H1 (cell line): Measurements from ENCODE around the gene LFNG. TPM values are rescaled to one million over a fixed set of nuclear protein-coding genes. Genes with fewer than 3 reads are reported as not detected.
A peak's percentile ranks its signal among the peaks of the same experiment; 100 is the strongest.

Source experiments
- CTCF ChIA-PET: fragments of 300-600 bp; sonication (Branson Sonifier 250); formaldehyde crosslinking; loops from one replicate; lab custom pipeline; 2021; ENCODE audit not compliant: partially characterized antibody; lab: Charles Lee
- POLR2A ChIA-PET: fragments of 300-600 bp; sonication (Branson Sonifier 250); formaldehyde crosslinking; loops from one replicate; lab custom pipeline; 2021; ENCODE audit warnings: inconsistent platforms; ENCODE audit not compliant: partially characterized antibody; lab: Charles Lee
- DNase-seq, 2 experiments: peaks; one replicate each; pipeline versions ENCODE4 v3.0.0 to v3.0.0-alpha.2; 2010 to 2022; ENCODE audit warnings: low spot score in 2 of 2, low read depth in 1 of 2, mixed read lengths in 1 of 2
- FAIRE-seq: peaks from 2 replicates; lab custom pipeline; 2011; peaks lifted over from hg19 to GRCh38; lab: Jason Lieb, UNC
- H2AFZ ChIP-seq: 2 replicates; pipeline ENCODE4 v1.8.1; 2012; ENCODE audit warnings: low read length, inconsistent platforms
- H2AK5ac ChIP-seq: 2 replicates; pipeline ENCODE4 v1.6.1; 2013; ENCODE audit warnings: low read depth, low read length
- H2BK120ac ChIP-seq: replicated peaks from 2 replicates; pipeline ENCODE3; 2013; ENCODE audit warnings: low read depth, low read length, inconsistent platforms
- H2BK12ac ChIP-seq: 2 replicates; pipeline ENCODE4 v1.6.1; 2013; ENCODE audit warnings: low read depth, low read length
- H2BK15ac ChIP-seq: 2 replicates; pipeline ENCODE4 v1.6.1; 2013; ENCODE audit warnings: low read length
- H2BK20ac ChIP-seq: 2 replicates; pipeline ENCODE4 v1.6.1; 2013; ENCODE audit warnings: low read length
- H2BK5ac ChIP-seq: 2 replicates; pipeline ENCODE4 v1.6.1; 2013; ENCODE audit warnings: low read depth, low read length
- H3K14ac ChIP-seq: 2 replicates; pipeline ENCODE4 v1.6.1; 2013; ENCODE audit warnings: inconsistent platforms; ENCODE audit not compliant: insufficient read length
- H3K18ac ChIP-seq: 2 replicates; pipeline ENCODE4 v1.6.1; 2013; ENCODE audit warnings: low read length; ENCODE audit errors: extremely low read depth
- H3K23ac ChIP-seq: 2 replicates; pipeline ENCODE4 v1.6.1; 2013; ENCODE audit warnings: inconsistent platforms; ENCODE audit not compliant: insufficient read length
- H3K23me2 ChIP-seq: 2 replicates; pipeline ENCODE4 v1.6.1; 2013; ENCODE audit warnings: low read depth, low read length
- H3K27ac ChIP-seq: 2 replicates; pipeline ENCODE4 v1.6.1; 2011; ENCODE audit warnings: low read depth, low read length, inconsistent platforms
- H3K27me3 ChIP-seq, 4 experiments: replicated peaks in 1 of 4; 1 replicate in 1 of 4; 2 replicates in 3 of 4; pipeline versions ENCODE4 v1.6.1 to v1.8.1; 2011 to 2013; ENCODE audit warnings: low read length in 3 of 4, mild to moderate bottlenecking in 3 of 4, inconsistent platforms in 2 of 4, mixed read lengths in 2 of 4, moderate library complexity in 1 of 4; ENCODE audit not compliant: control insufficient read depth in 3 of 4, insufficient read depth in 3 of 4; ENCODE audit errors: extremely low read depth in 1 of 4
- H3K36me3 ChIP-seq, 4 experiments: 2 replicates each; pipeline versions ENCODE4 v1.6.1 to v1.8.1; 2011 to 2013; ENCODE audit warnings: mild to moderate bottlenecking in 4 of 4, low read length in 3 of 4, moderate library complexity in 2 of 4, control low read depth in 1 of 4, inconsistent platforms in 1 of 4; ENCODE audit not compliant: insufficient read depth in 4 of 4, control insufficient read depth in 2 of 4
- H3K4ac ChIP-seq: replicated peaks from 2 replicates; pipeline ENCODE3; 2013; ENCODE audit warnings: low read length, low read depth, mixed read lengths, inconsistent platforms; ENCODE audit not compliant: insufficient read length
- H3K4me1 ChIP-seq, 4 experiments: replicated peaks in 1 of 4; 1 replicate in 1 of 4; 2 replicates in 3 of 4; pipeline versions ENCODE4 v1.6.1 to v1.8.1; 2011 to 2013; ENCODE audit warnings: low read length in 3 of 4, inconsistent platforms in 2 of 4, mixed read lengths in 1 of 4; ENCODE audit not compliant: insufficient read depth in 4 of 4, control insufficient read depth in 3 of 4
- H3K4me2 ChIP-seq, 2 experiments: 2 replicates each; pipeline versions ENCODE4 v1.6.1 to v1.8.1; 2011 to 2013; ENCODE audit warnings: low read depth in 2 of 2, low read length in 2 of 2, control low read depth in 1 of 2, inconsistent platforms in 1 of 2, mild to moderate bottlenecking in 1 of 2; ENCODE audit not compliant: insufficient read depth in 1 of 2
- H3K4me3 ChIP-seq, 4 experiments: fragments of 200-600, 300-600 bp in 1 of 4; sonication (generic), shearing (Covaris generic), sonication (Bioruptor Twin) in 1 of 4; 2 replicates each; pipeline versions ENCODE4 v1.5.1 to v1.8.1; 2011 to 2016; ENCODE audit warnings: low read length in 4 of 4, low read depth in 3 of 4, control low read depth in 2 of 4, inconsistent platforms in 2 of 4, mild to moderate bottlenecking in 2 of 4, mixed read lengths in 1 of 4, moderate library complexity in 1 of 4; ENCODE audit not compliant: insufficient read depth in 2 of 4; ENCODE audit errors: extremely low read depth in 1 of 4
- H3K56ac ChIP-seq: replicated peaks from 2 replicates; pipeline ENCODE3; 2013; ENCODE audit warnings: low read depth, mild to moderate bottlenecking, mixed read lengths, low read length, inconsistent platforms; ENCODE audit not compliant: insufficient read length
- H3K79me1 ChIP-seq: 2 replicates; pipeline ENCODE4 v1.6.1; 2013; ENCODE audit warnings: low read depth, low read length, control low read depth
- H3K79me2 ChIP-seq, 2 experiments: 2 replicates each; pipeline versions ENCODE4 v1.6.1 to v1.8.1; 2012 to 2013; ENCODE audit warnings: low read length in 2 of 2, mild to moderate bottlenecking in 2 of 2, inconsistent platforms in 1 of 2; ENCODE audit not compliant: insufficient read depth in 2 of 2, control insufficient read depth in 1 of 2
- H3K9ac ChIP-seq, 4 experiments: replicated peaks in 1 of 4; 1 replicate in 1 of 4; 2 replicates in 3 of 4; pipeline versions ENCODE4 v1.6.1 to v1.8.1; 2011 to 2013; ENCODE audit warnings: low read depth in 3 of 4, low read length in 3 of 4, control low read depth in 2 of 4, mild to moderate bottlenecking in 2 of 4, moderate library complexity in 2 of 4, inconsistent platforms in 1 of 4; ENCODE audit errors: extremely low read depth in 1 of 4
- H3K9me3 ChIP-seq, 2 experiments: 2 replicates each; pipeline versions ENCODE4 v1.6.1 to v1.8.1; 2012 to 2013; ENCODE audit warnings: mild to moderate bottlenecking in 2 of 2, moderate library complexity in 2 of 2, control low read depth in 1 of 2, inconsistent platforms in 1 of 2, low read depth in 1 of 2, low read length in 1 of 2, mixed read lengths in 1 of 2; ENCODE audit not compliant: insufficient read depth in 2 of 2
- H4K20me1 ChIP-seq, 2 experiments: replicated peaks in 1 of 2; 2 replicates each; pipeline versions ENCODE3 to v1.8.1; 2011 to 2013; ENCODE audit warnings: inconsistent platforms in 2 of 2, low read length in 2 of 2, mild to moderate bottlenecking in 1 of 2; ENCODE audit not compliant: insufficient read depth in 2 of 2, control insufficient read depth in 1 of 2
- H4K5ac ChIP-seq: 2 replicates; pipeline ENCODE4 v1.6.1; 2013; ENCODE audit warnings: low read length, low read depth, mixed read lengths, inconsistent platforms; ENCODE audit not compliant: insufficient read length
- H4K8ac ChIP-seq: 2 replicates; pipeline ENCODE4 v1.8.0; 2013; ENCODE audit warnings: mild to moderate bottlenecking, moderate library complexity, low read length, inconsistent platforms; ENCODE audit not compliant: insufficient read depth; ENCODE audit errors: extremely low read depth
- H4K91ac ChIP-seq: replicated peaks from 2 replicates; pipeline ENCODE3; 2013; ENCODE audit warnings: low read length, mixed read lengths, inconsistent platforms; ENCODE audit not compliant: insufficient read length
- CBX5 ChIP-seq: fragments of 300-800, 300-1000 bp; sonication (generic); IDR thresholded peaks from 2 replicates; pipeline ENCODE4 v1.7.1; 2016; ENCODE audit warnings: antibody characterized with exemption, low read length, low read depth
- CTBP2 ChIP-seq: IDR thresholded peaks from 2 replicates; pipeline ENCODE4 v1.7.0; 2011; ENCODE audit warnings: borderline replicate concordance, mild to moderate bottlenecking, moderate library complexity, mixed read lengths, low read length; ENCODE audit not compliant: insufficient read depth, insufficient read length
- HDAC2 ChIP-seq, 2 experiments: fragments of 300-600 bp in 1 of 2; sonication (generic) in 1 of 2; IDR thresholded peaks; 2 replicates each; pipeline ENCODE4 v1.6.1; 2011 to 2012; ENCODE audit warnings: low read depth in 2 of 2, low read length in 2 of 2, mild to moderate bottlenecking in 2 of 2, moderate library complexity in 2 of 2, borderline replicate concordance in 1 of 2, inconsistent platforms in 1 of 2
- KDM4A ChIP-seq: IDR thresholded peaks from one replicate; pipeline ENCODE4 v1.7.1; 2012; ENCODE audit warnings: low read depth, mild to moderate bottlenecking, moderate library complexity, low read length, inconsistent platforms; ENCODE audit not compliant: severe bottlenecking
- MAFK ChIP-seq: IDR thresholded peaks from 2 replicates; pipeline ENCODE4 v1.6.1; 2012; ENCODE audit warnings: low read depth, mild to moderate bottlenecking, improper control_type of control experiment, low read length
- POLR2A ChIP-seq, 2 experiments: IDR thresholded peaks; 1 replicate in 1 of 2; 2 replicates in 1 of 2; pipeline ENCODE4 v1.6.1; 2011; ENCODE audit warnings: low read depth in 2 of 2, low read length in 2 of 2, mild to moderate bottlenecking in 2 of 2; ENCODE audit errors: control extremely low read depth in 1 of 2
- RAD21 ChIP-seq, 2 experiments: IDR thresholded peaks in 1 of 2; conservative IDR thresholded peaks in 1 of 2; 2 replicates each; pipeline ENCODE4 v1.6.1; 2011; ENCODE audit warnings: low read depth in 2 of 2, low read length in 2 of 2, improper control_type of control experiment in 1 of 2, inconsistent platforms in 1 of 2, mild to moderate bottlenecking in 1 of 2, moderate library complexity in 1 of 2
- RBBP5 ChIP-seq: IDR thresholded peaks from 2 replicates; pipeline ENCODE4 v1.7.1; 2012; ENCODE audit warnings: low read depth, mild to moderate bottlenecking, inconsistent platforms, low read length, moderate library complexity, borderline replicate concordance
- RFX5 ChIP-seq: IDR thresholded peaks from 2 replicates; pipeline ENCODE4 v1.6.1; 2011; ENCODE audit warnings: low read depth, low read length, improper control_type of control experiment, borderline replicate concordance
- SIN3A ChIP-seq, 2 experiments: IDR thresholded peaks in 1 of 2; conservative IDR thresholded peaks in 1 of 2; 2 replicates each; pipeline ENCODE4 v1.6.1; 2011 to 2012; ENCODE audit warnings: low read length in 2 of 2, improper control_type of control experiment in 1 of 2, low read depth in 1 of 2, mild to moderate bottlenecking in 1 of 2
- SP2 ChIP-seq: IDR thresholded peaks from 2 replicates; pipeline ENCODE4 v1.6.1; 2012; ENCODE audit warnings: mild to moderate bottlenecking, low read length, inconsistent platforms
- TBP ChIP-seq: IDR thresholded peaks from 2 replicates; pipeline ENCODE4 v1.6.1; 2011; ENCODE audit warnings: low read depth, low read length, improper control_type of control experiment
- WGBS, 2 experiments: shearing (Covaris generic) in 1 of 2; methylation state at CpG; one replicate each; pipeline versions ENCODE4 v1.1.6 to v1.1.7; 2013 to 2015; ENCODE audit warnings: low lambda C conversion rate in 2 of 2, mixed read lengths in 2 of 2, inconsistent platforms in 1 of 2, low coverage in 1 of 2, missing lambda C conversion rate in 1 of 2; ENCODE audit not compliant: insufficient replicate concordance in 2 of 2, insufficient coverage in 1 of 2, insufficient read length in 1 of 2; ENCODE audit errors: extremely low coverage in 1 of 2, missing lambda C conversion rate in 1 of 2; 5-methylcytosine and 5-hydroxymethylcytosine counted together
- polyA plus RNA-seq, 7 experiments: library from polyadenylated mRNA; depleted of rRNA in 3 of 7; stranded (reverse) in 5 of 7; unstranded in 2 of 7; fragments of >200 nt in 5 of 7; fragments of 200-250 nt in 2 of 7; gene quantifications; 1 replicate in 5 of 7; 2 replicates in 1 of 7; 4 replicates in 1 of 7; pipeline versions ENCODE4 v1.2.1 to v1.2.3, GENCODE V29; 2011 to 2013; ENCODE audit warnings: missing spikeins in 2 of 7, mixed read lengths in 2 of 7
- total RNA-seq: library from RNA; stranded (reverse); fragmentation: NEBNext Ultra II Directional; extraction: Animal tissue kit (Norgen Biotek cat#: 25700); gene quantifications from 2 replicates; pipeline ENCODE4 v1.2.1, GENCODE V29; 2021

The LFNG gene
- total and polyA plus RNA-seq, 2 of the 8 experiments (the other 6 are each of a cell fraction or from before 2014, with no cell fraction given), result 31.6 to 35.6 TPM

- no peak overlapping the region for H2BK120ac ChIP-seq
- H4K91ac ChIP-seq, result peak overlapping the region; percentile 39
- peak overlapping the region; percentile 88; the same call in 1 of the 2 replicates for H2BK15ac ChIP-seq
- H4K5ac ChIP-seq, result no peak overlapping the region
- H3K4me1 ChIP-seq, result peaks cover 3 to 32% (median 23%) of the 10 kb centered on the region in 4 experiments
- peaks cover 8 to 10% of the 10 kb centered on the region in 2 experiments for H4K20me1 ChIP-seq
- peak overlapping the region; percentile 2; the same call in 1 of the 2 replicates for H2AK5ac ChIP-seq
- peak overlapping the region; percentile 48; the same call in 1 of the 2 replicates for H3K18ac ChIP-seq
- H4K8ac ChIP-seq, result no peak overlapping the region
- no peak overlapping the region for H2AFZ ChIP-seq
- no peak overlapping the region for H3K27ac ChIP-seq
- H2BK20ac ChIP-seq, result no peak overlapping the region; the same call in 1 of the 2 replicates
- no peaks in the 10 kb centered on the region for H3K36me3 ChIP-seq
- no peak overlapping the region for H3K56ac ChIP-seq
- no peak for FAIRE-seq
- H3K79me2 ChIP-seq, result peaks cover 0 to 10% of the 10 kb centered on the region in 2 experiments; a peak in 3 of 4 replicates
- peaks cover 27% of the 10 kb centered on the region for H3K23me2 ChIP-seq
- POLR2A ChIA-PET, result interaction anchor here (1.0 to 1.3 kb wide), 2 partner anchors 10 to 18 kb away, joined by 3 to 4 read pairs; no protein-coding TSS in a partner anchor
- H3K9ac ChIP-seq, result no peak overlapping the region
- no peaks in the 10 kb centered on the region for H3K9me3 ChIP-seq
- H3K23ac ChIP-seq, result no peak overlapping the region
- peak overlapping the region; percentile 90; the same call in 1 of the 2 replicates for H2BK12ac ChIP-seq
- DNase-seq, result no peak
- H2BK5ac ChIP-seq, result no peak overlapping the region; the same call in 1 of the 2 replicates
- 89% methylated on average over 7 of the region's 8 CpGs; no CpG with 5 or more reads in 1 of the 2 experiments for WGBS, 2 experiments
- H3K79me1 ChIP-seq, result no peaks in the 10 kb centered on the region; the same call in 1 of the 2 replicates
- H3K4me3 ChIP-seq, result no peak overlapping the region
- H3K4ac ChIP-seq, result no peak overlapping the region
- no peak overlapping the region for H3K4me2 ChIP-seq
- H3K27me3 ChIP-seq, result peaks cover 0 to 17% (median 12%) of the 10 kb centered on the region in 4 experiments; a peak in 6 of 7 replicates
- H3K14ac ChIP-seq, result no peak overlapping the region
- CTCF ChIA-PET, result interaction anchor here (1.1 to 2.1 kb wide), 6 partner anchors 9 to 65 kb away, joined by 3 to 9 read pairs (median 5); no protein-coding TSS in a partner anchor
- TF ChIP-seq RBBP5 (no peak), CBX5 (no peak), RAD21 (IDR thresholded peaks at IDR 0.05 in 1 of 2, conservative IDR thresholded peaks at IDR 0.05 in 1 of 2; ENCODE audit: low read depth in 2 of 2, low read length in 2 of 2) (no peak), MAFK (no peak), RFX5 (no peak), SIN3A (conservative IDR thresholded peaks at IDR 0.05 in 1 of 2, IDR thresholded peaks at IDR 0.05 in 1 of 2; ENCODE audit: low read depth in 1 of 2, low read length in 2 of 2) (no peak), KDM4A (no peak), CTBP2 (no peak), POLR2A (IDR thresholded peaks at IDR 0.05; ENCODE audit: control extremely low read depth in 1 of 2, low read depth in 2 of 2, low read length in 2 of 2) (no peak), TBP (no peak), HDAC2 (IDR thresholded peaks at IDR 0.05; ENCODE audit: borderline replicate concordance in 1 of 2, low read depth in 2 of 2, low read length in 2 of 2) (no peak), SP2 (no peak)
Observed at GRCh38 chr7:2516194-2516555, 3.4 kb upstream of the LFNG start.
